ENCODE results near the gene PCSK5. TPM values are rescaled to one million over a fixed set of nuclear protein-coding genes. Genes with fewer than 3 reads are reported as not detected.
"Not testable (repeated sequence)": the region's sequence is repeated elsewhere in the genome, so short reads cannot be mapped to it uniquely, and the experiment has no call there.

The PCSK5 gene
- total RNA-seq, 1 donor from 2014 or later: 25.5 TPM

GRCh38 chr9:76292658-76293057 is 402.2 kb downstream of the PCSK5 start:
- DNase-seq (ENCODE audit: extremely low read depth, low read depth, low spot score): no peak

DNA sequence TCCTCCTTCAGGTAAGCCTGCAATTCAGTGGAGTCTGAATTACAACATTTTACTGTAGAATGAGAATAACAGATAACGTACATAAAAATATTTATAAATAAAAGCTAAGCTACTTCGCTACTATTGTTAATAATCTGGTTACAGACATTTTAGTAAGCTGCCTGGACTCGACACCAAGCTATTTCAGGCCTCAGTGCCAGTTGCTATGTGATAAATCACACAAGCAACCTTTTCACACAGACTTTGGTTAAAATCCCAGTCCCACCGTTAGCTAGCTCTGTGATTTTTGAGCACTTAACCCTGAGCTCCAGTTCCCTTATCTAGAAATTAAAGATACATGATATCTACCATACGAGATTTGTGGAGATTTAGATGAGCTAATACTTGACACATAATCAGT is 403.8 kb downstream of the PCSK5 start:
- DNase-seq (ENCODE audit: extremely low read depth, low read depth, low spot score): no peak

- no peak for DNase-seq (ENCODE audit: extremely low read depth, low read depth, low spot score)
These were observed 406.3 kb downstream of the PCSK5 start for GRCh38 chr9:76296561-76297310.

GRCh38 chr9:76297721-76298239 is 407.3 kb downstream of the PCSK5 start:
- DNase-seq (ENCODE audit: extremely low read depth, low read depth, low spot score): no peak

- DNase-seq (ENCODE audit: extremely low read depth, low read depth, low spot score): no peak
These were observed 408.2 kb downstream of the PCSK5 start for GRCh38 chr9:76298521-76299144.

GRCh38 chr9:76302543-76302942 is 412.1 kb downstream of the PCSK5 start:
- DNase-seq (ENCODE audit: extremely low read depth, low read depth, low spot score): no peak

DNA sequence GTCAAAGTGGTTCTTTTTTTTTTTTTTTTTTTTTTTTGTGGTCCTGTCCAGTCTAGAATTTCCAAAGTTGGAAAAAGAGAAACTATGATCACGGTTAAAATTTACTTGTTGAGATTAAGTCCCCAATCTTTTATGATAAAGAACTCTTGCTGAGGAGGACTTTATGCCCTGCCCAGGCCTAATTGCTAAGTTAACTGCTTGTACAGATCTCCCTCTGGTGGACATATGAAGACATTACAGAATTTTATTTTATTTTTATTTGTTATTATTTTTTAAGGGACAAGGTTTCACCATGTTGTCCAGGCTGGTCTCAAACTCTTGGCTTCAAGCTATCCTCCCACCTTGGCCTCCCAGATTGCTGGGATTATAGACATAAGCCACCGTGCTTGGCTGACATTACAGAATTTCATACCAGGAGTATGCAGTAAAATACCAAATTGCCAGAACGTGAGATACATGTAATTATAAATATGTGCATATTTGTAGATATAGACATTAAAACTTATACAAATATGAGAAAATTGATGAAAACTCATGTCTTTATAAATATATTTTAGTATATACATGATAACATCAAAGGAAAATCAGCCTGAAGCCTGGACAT is 412.6 kb downstream of the PCSK5 start:
- DNase-seq (ENCODE audit: extremely low read depth, low read depth, low spot score): peak; percentile 18

DNA sequence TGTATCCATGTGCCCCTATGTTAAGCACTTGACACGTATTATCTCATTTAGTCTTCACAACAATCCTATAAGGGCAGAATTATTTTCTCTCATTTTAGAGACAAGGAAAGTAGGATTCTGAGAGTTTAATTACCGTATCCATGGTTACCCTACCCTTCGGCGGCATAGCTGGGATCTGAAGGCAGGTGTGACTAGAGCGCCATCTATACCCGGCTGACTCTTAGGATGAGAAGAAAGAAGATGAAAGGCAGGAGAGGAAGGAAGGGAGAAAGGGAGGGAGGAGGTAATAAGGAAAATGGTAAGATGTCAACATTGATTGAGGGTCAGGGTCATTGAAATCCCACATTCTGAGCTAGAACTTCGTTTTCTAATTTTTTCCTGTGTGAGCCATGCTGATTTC is 416.6 kb downstream of the PCSK5 start:
- not testable (repeated sequence) for DNase-seq (ENCODE audit: extremely low read depth, low read depth, low spot score)

DNA sequence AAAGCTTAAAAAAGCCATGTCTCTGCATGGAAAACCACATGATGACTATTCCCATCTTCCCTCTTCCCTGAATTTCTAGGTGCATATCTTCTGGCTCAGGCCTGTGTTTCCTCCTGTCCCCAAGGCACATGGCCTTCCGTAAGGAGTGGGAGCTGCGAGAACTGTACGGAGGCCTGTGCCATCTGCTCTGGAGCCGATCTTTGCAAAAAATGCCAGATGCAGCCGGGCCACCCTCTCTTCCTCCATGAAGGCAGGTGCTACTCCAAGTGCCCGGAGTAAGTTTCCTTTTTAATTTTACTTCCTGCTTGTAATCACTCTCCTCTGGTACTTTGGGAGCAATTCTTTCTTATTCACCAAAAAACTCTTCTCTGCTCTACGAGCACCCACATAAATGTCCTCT is 420.1 kb downstream of the PCSK5 start:
- DNase-seq (ENCODE audit: extremely low read depth, low read depth, low spot score): no peak

DNA sequence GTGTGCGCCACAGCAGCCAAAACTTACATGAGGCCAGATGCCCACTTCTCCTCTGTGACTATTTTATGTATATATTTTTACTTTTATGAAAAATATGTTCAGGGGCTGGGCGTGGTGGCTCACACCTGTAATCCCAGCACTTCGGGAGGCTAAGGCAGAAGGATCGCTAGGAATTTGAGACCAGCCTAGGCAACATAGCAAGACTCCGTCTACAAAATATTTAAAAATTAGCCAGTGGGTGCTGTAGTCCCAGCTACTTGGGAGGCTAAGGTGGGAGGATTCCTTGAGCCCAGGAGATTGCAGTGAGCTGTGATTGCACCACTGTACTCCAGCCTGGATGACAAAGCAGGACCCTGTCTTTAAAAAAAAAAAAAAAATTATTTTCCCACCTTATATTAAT is 420.5 kb downstream of the PCSK5 start:
- no peak for DNase-seq (ENCODE audit: extremely low read depth, low read depth, low spot score)

DNA sequence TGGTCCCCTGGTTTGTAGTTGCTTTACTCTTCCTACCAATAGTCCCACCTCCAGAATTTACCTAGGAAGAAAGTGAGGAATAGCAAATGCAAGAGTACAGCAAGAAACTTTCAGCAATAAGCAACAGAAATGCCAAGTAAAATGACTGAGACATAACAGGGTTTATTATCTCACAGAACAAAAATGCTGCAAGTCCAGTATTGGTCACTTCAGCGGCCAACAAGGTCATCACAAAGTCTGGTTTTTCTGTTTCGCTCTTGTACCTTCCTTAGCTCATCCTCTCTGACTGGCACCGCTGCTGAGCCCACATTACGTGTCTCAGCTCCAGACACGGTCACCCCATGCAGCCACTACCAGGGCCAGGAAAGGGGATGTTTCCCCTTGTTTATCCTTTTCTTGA is 421.1 kb downstream of the PCSK5 start:
- DNase-seq (ENCODE audit: extremely low read depth, low read depth, low spot score): no peak

- no peak for DNase-seq (ENCODE audit: extremely low read depth, low read depth, low spot score)
These were observed 423.3 kb downstream of the PCSK5 start for GRCh38 chr9:76313771-76314170.

DNA sequence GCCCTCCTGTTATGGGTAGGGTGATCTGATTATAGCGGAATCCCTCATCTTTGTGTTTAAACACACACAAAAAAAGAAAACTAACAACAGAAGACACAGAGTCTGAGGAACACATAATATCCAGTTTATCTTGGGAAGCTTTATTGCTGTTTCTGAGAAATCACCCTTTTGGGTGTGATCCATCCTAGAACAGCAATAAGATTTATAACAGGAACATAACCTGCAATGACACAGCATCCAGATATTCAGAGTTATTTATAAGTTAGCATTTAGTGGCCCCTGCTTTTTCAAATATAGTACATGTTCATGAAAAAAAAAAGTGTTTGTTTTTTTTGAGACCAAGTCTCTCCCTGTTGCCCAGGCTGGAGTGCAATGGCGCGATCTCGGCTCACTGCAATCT is 423.8 kb downstream of the PCSK5 start:
- DNase-seq (ENCODE audit: extremely low read depth, low read depth, low spot score): no peak

DNA sequence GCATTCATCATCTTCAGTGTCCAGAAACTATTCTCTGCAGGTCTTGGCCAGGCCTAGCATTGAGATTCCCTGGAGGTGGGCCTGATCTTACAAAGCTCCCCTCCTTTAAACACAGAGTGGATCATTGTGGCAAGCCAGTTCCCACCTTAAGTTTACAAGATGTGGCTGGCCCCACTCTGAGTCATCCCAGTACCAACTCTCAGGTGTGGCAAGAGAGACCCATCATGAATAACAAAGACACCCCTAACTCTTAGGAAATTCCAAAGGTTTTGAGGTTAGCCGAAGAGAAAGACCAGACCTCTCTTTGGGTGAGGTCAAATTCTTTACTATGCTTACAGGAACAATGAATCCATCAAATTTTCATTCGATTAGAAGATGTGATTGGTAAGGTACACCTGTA is 425.6 kb downstream of the PCSK5 start:
- no peak for DNase-seq (ENCODE audit: extremely low read depth, low read depth, low spot score)

DNA sequence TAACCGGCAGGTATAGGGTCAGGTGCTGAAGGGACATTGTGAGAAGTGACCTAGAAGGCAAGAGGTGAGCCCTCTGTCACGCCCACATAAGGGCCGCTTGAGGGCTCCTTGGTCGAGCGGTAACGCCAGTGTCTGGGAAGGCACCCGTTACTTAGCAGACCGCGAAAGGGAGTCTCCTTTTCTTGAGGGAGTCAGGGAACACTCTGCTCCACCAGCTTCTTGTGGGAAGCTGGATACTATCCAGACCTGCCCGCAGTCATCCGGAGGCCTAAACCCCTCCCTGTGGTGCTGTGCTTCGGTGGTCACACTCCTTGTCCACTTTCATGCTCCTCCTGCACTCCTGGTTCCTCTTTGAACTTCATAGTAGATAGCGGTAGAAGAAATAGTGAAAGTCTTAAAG is 429.0 kb downstream of the PCSK5 start:
- not testable (repeated sequence) for DNase-seq (ENCODE audit: extremely low read depth, low read depth, low spot score)

DNA sequence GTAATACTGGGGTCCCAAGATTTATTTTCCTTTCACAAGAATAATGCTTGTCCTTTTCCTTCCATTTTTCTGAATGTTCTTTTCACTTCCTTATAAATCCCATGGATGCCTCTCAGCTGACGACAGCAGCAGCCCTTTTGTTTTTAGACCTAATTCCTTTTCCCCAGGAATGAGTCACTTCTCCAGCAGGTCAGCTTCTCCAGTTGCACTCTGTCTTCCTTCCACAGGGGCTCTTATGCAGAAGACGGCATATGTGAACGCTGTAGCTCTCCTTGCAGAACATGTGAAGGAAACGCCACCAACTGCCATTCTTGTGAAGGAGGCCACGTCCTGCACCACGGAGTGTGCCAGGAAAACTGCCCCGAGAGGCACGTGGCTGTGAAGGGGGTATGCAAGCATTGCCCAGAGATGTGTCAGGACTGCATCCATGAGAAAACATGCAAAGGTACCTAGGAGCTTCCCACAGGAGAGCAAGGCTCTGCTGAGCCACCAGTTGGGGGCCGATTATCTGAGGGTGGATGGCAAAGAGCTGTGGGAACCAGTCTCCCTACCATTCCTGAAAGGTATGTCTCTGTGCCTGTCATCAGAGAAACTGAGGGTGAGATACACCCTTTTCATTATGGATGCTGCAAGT is 430.8 kb downstream of the PCSK5 start:
- DNase-seq (ENCODE audit: extremely low read depth, low read depth, low spot score): peak; percentile 68

DNA sequence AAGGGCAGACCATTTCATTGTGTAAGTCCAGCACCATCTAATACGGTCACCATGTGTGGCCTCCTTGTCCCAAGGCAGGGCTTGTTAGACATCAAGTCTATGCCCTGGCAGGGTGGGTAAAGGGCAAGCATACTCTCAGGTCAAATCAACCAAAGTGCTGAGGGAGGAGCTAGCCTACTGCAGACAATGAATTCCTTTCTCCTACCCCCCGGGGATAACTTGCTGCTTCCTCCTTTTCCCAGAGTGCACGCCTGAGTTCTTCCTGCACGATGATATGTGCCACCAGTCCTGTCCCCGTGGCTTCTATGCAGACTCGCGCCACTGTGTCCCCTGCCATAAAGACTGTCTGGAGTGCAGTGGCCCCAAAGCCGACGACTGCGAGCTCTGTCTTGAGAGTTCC is 432.3 kb downstream of the PCSK5 start:
- DNase-seq (ENCODE audit: extremely low read depth, low read depth, low spot score): no peak

DNA sequence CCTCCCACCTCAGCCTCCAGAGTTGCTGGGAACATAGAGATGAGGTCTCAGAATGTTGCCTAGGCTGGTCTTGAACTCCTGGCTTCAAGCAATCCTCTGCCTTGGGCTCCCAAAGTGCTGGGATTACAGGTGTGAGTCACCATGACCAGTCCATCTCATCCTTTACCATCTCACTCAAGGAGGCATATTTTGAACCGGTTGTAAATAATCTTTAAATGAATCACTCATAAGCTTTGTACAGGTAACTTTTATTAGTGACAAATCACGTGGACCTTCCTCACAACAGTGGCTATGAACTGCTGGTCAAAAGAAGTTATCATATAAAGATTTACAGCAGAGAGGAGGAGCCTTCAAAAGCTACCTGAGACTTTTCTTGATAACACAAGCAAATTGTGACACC is 433.0 kb downstream of the PCSK5 start:
- no peak for DNase-seq (ENCODE audit: extremely low read depth, low read depth, low spot score)

GRCh38 chr9:76324030-76324429 is 433.6 kb downstream of the PCSK5 start:
- not testable (repeated sequence) for DNase-seq (ENCODE audit: extremely low read depth, low read depth, low spot score)

GRCh38 chr9:76330034-76330433 is 439.6 kb downstream of the PCSK5 start:
- DNase-seq (ENCODE audit: extremely low read depth, low read depth, low spot score): no peak

DNA sequence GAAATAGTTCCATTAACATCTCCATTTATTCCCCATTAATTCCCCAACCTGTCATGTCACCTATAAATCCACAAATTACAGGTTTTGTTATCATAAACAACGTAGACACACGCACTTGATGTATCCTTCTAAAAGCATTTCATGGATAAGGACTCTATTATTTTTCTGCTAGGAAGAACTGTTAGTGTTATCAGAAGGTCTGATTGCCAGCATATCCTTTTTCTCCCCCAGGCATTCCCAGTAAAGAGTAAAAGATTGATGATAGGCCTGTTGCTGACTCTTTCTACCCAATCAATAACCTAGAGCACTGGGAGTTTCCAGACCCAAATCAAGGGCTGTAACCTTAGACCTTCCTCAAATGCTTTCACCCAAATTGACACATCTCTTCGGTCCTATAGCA is 442.9 kb downstream of the PCSK5 start:
- no peak for DNase-seq (ENCODE audit: extremely low read depth, low read depth, low spot score)

All from glomerular endothelial cell (primary cell).